ENCODE data around the gene C15orf61. TPM values are rescaled to one million over a fixed set of nuclear protein-coding genes. Genes with fewer than 3 reads are reported as not detected.

C15orf61 gene
- total and polyA plus RNA-seq, 4 donors: 2.1 to 5.8 (median 4.1) TPM

DNA sequence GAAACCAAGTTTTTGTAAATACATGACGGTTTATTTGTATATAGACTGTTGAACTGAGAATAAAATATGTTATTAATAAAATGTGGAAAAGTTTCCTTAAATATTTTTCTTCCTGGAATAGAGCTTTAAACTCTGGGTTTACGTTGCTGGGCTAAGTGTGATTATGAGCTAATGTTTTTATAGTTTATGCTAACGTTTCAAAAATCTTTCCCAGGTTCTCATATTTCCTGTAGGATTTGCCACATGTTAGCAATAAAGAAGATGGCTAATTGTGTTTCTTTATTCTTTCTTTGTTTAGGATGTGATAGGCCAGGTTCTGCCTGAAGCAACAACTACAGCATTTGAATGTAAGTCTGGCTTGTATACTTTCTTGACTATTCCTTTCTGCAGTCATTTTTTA, 28.8 kb downstream of the C15orf61 start:
- DNase-seq: no peak
- TF ChIP-seq, protein P1, sequence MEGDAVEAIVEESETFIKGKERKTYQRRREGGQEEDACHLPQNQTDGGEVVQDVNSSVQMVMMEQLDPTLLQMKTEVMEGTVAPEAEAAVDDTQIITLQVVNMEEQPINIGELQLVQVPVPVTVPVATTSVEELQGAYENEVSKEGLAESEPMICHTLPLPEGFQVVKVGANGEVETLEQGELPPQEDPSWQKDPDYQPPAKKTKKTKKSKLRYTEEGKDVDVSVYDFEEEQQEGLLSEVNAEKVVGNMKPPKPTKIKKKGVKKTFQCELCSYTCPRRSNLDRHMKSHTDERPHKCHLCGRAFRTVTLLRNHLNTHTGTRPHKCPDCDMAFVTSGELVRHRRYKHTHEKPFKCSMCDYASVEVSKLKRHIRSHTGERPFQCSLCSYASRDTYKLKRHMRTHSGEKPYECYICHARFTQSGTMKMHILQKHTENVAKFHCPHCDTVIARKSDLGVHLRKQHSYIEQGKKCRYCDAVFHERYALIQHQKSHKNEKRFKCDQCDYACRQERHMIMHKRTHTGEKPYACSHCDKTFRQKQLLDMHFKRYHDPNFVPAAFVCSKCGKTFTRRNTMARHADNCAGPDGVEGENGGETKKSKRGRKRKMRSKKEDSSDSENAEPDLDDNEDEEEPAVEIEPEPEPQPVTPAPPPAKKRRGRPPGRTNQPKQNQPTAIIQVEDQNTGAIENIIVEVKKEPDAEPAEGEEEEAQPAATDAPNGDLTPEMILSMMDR (IDR thresholded peaks at IDR 0.05; ENCODE audit: control extremely low read depth, extremely low read depth): no peak
- peaks cover 0 to 12% (median 4%) of the 10 kb centered on the region in 4 donors for H3K36me3 ChIP-seq (ENCODE audit: control insufficient read depth in 4 of 4, insufficient read depth in 4 of 4, low read length in 4 of 4)
- 63 to 75% methylated on average over 3 of the region's 3 CpGs for WGBS, 2 donors
- H3K27ac ChIP-seq (ENCODE audit: low read depth in 1 of 2, low read length in 1 of 2): no peak overlapping the region
- no peak overlapping the region for H3K4me3 ChIP-seq
- no peak for ATAC-seq (ENCODE audit: insufficient read depth, low FRiP score)
- H3K9ac ChIP-seq (ENCODE audit: insufficient read depth in 1 of 2, low read length in 2 of 2): no peak overlapping the region
- peaks cover 0 to 2% (median 0%) of the 10 kb centered on the region in 5 donors for H3K4me1 ChIP-seq (ENCODE audit: control insufficient read depth in 5 of 5, insufficient read depth in 5 of 5, low read length in 5 of 5)
- H3K9me3 ChIP-seq (ENCODE audit: control insufficient read depth in 4 of 4, insufficient read depth in 3 of 4, low read length in 3 of 4): no peaks in the 10 kb centered on the region
- no peaks in the 10 kb centered on the region for H3K27me3 ChIP-seq (ENCODE audit: control insufficient read depth in 3 of 3, insufficient read depth in 3 of 3, low read length in 2 of 3)

DNA sequence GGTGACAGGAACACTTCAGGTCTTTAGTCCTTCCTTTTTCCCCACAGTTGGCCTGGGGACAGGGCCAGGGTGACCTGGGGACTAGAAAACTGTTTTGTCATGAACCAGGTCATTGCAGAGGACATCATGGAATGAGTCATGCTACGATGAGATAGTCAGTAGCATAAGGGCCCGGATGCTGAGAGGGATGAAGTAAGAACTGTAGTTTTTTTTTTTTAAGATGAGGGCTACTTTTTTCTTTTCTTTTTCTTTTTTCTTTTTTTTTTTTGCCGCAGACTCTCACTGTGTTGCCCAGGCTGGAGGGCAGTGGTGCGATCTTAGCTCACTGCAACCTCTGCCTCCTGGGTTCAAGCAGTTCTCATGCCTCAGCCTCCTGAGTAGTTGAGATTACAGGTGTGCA, 29.6 kb downstream of the C15orf61 start:
- Histone ChIP-seq H3K4me1 (ENCODE audit: control insufficient read depth in 5 of 5, insufficient read depth in 5 of 5, low read length in 5 of 5) (peaks cover 0 to 2% (median 0%) of the 10 kb centered on the region in 5 donors), H3K9ac (ENCODE audit: insufficient read depth in 1 of 2, low read length in 2 of 2) (no peak overlapping the region), H3K27ac (ENCODE audit: low read depth in 1 of 2, low read length in 1 of 2) (no peak overlapping the region), H3K27me3 (ENCODE audit: control insufficient read depth in 3 of 3, insufficient read depth in 3 of 3, low read length in 2 of 3) (no peaks in the 10 kb centered on the region), H3K36me3 (ENCODE audit: control insufficient read depth in 4 of 4, insufficient read depth in 4 of 4, low read length in 4 of 4) (peaks cover 0 to 12% (median 4%) of the 10 kb centered on the region in 4 donors), H3K9me3 (ENCODE audit: control insufficient read depth in 4 of 4, insufficient read depth in 3 of 4, low read length in 3 of 4) (no peaks in the 10 kb centered on the region), H3K4me3 (no peak overlapping the region)
- TF ChIP-seq, protein P1 (IDR thresholded peaks at IDR 0.05; ENCODE audit: control extremely low read depth, extremely low read depth): no peak
- DNase-seq: no peak
- ATAC-seq (ENCODE audit: insufficient read depth, low FRiP score): no peak
- WGBS, 2 donors: 74% methylated on average over 4 of the region's 4 CpGs

DNA sequence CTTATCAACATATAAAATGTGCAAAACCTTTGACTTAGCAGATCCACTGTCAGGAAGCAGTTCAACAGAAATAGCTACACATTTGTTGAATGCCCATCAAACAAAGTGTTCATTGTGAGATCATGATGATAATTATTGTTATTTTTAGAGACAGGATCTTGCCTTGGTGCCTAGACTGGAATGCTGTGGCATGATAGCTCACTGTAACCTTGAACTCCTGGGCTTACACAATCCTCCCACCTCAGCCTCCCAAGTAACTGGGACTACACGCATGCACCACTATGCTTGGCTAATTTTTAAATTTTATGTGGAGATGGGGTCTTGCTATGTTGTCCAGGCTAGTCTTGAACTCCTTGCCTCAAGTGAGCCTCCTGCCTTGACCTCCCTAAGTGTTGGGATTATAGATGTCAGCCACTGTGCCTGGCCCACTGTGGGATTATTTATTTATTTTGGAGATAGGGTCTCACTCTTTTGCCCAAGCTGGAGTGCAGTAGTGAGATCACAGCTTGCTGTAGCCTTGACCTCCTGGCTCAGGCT, 30.3 kb downstream of the C15orf61 start:
- Histone ChIP-seq H3K9ac (ENCODE audit: insufficient read depth in 1 of 2, low read length in 2 of 2) (no peak overlapping the region), H3K9me3 (ENCODE audit: control insufficient read depth in 4 of 4, insufficient read depth in 3 of 4, low read length in 3 of 4) (no peaks in the 10 kb centered on the region), H3K4me3 (no peak overlapping the region), H3K27me3 (ENCODE audit: control insufficient read depth in 3 of 3, insufficient read depth in 3 of 3, low read length in 2 of 3) (no peaks in the 10 kb centered on the region), H3K27ac (ENCODE audit: low read depth in 1 of 2, low read length in 1 of 2) (no peak overlapping the region), H3K36me3 (ENCODE audit: control insufficient read depth in 4 of 4, insufficient read depth in 4 of 4, low read length in 4 of 4) (peaks cover 0 to 8% (median 4%) of the 10 kb centered on the region in 4 donors), H3K4me1 (ENCODE audit: control insufficient read depth in 5 of 5, insufficient read depth in 5 of 5, low read length in 5 of 5) (peaks cover 0 to 2% (median 0%) of the 10 kb centered on the region in 5 donors)
- ATAC-seq (ENCODE audit: insufficient read depth, low FRiP score) (no peak), DNase-seq (no peak)
- WGBS, 2 donors: 91 to 97% methylated on average over 1 of the region's 1 CpG
- TF ChIP-seq, protein P1 (IDR thresholded peaks at IDR 0.05; ENCODE audit: control extremely low read depth, extremely low read depth): no peak

DNA sequence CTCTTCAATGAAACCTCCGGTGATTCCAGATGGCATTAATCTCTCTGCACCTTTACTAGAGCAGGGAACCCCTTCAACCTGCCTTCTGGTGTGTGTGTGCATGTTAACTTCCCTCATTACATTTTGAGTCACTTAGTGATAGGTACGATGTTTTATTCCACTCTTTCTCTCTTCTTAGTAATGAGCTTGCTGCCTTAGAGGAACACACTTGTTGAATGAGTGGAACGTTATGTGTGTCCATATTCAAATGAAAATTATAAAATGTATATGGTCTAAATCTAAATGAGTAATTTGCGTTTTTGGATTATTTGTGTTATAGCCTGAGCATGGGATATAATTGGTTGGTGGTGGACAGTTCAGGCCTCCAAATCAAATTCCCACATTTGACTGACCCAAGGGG, 33.6 kb downstream of the C15orf61 start:
- no peak overlapping the region for H3K4me3 ChIP-seq
- no peak overlapping the region for H3K9ac ChIP-seq (ENCODE audit: insufficient read depth in 1 of 2, low read length in 2 of 2)
- WGBS, 2 donors: 93 to 97% methylated on average over 4 of the region's 4 CpGs
- DNase-seq (no peak), ATAC-seq (ENCODE audit: insufficient read depth, low FRiP score) (no peak)
- no peaks in the 10 kb centered on the region for H3K4me1 ChIP-seq (ENCODE audit: control insufficient read depth in 5 of 5, insufficient read depth in 5 of 5, low read length in 5 of 5)
- TF ChIP-seq, protein P1 (IDR thresholded peaks at IDR 0.05; ENCODE audit: control extremely low read depth, extremely low read depth): no peak
- H3K27me3 ChIP-seq (ENCODE audit: control insufficient read depth in 3 of 3, insufficient read depth in 3 of 3, low read length in 2 of 3): no peaks in the 10 kb centered on the region
- no peaks in the 10 kb centered on the region for H3K9me3 ChIP-seq (ENCODE audit: control insufficient read depth in 4 of 4, insufficient read depth in 3 of 4, low read length in 3 of 4)
- no peak overlapping the region for H3K27ac ChIP-seq (ENCODE audit: low read depth in 1 of 2, low read length in 1 of 2)
- peaks cover 0 to 10% (median 9%) of the 10 kb centered on the region in 4 donors for H3K36me3 ChIP-seq (ENCODE audit: control insufficient read depth in 4 of 4, insufficient read depth in 4 of 4, low read length in 4 of 4)
